ENCODE measurements around the gene EPO.
"Not testable (repeated sequence)": the region's sequence is repeated elsewhere in the genome, so short reads cannot be mapped to it uniquely, and the experiment has no call there.

Gene EPO

DNA sequence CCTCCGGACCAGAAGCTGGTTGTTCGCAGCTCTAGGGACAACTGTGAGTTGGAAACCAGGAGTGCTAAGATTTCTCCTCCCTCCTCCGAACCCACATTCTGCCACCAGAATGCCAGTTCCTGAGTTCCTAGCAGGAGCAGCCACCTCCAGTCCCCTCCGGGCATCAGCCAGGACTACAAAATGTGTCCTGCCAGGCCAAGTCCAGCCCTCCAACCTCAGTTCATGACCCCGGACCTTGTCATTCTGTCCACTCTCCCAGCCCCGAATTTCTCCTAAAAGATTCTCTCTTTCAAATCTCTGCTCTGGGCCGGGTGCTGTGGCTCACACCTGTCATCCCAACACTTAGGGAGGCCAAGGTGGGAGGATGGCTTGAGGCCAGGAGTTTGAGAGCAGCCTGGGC is 15.5 kb downstream of the EPO start:
- DNase-seq (ENCODE audit: low read depth, low spot score) = no peak
- TF ChIP-seq EZH2 (IDR thresholded peaks at IDR 0.05) = no peak
- TF ChIP-seq POLR2AphosphoS5 (IDR thresholded peaks at IDR 0.05; ENCODE audit: borderline replicate concordance, low read depth, low read length) = no peak
- no peak for TF ChIP-seq FOXP2 (optimal IDR thresholded peaks at IDR 0.05; ENCODE audit: control extremely low read depth, extremely low read length, insufficient read depth)
- H3K4me3 ChIP-seq = no peak overlapping the region
- H3K27ac ChIP-seq = no peak overlapping the region
- H3K9ac ChIP-seq (ENCODE audit: insufficient read length) = no peak overlapping the region
- H3K9me3 ChIP-seq (ENCODE audit: low read depth, low read length) = no peaks in the 10 kb centered on the region
- H3K36me3 ChIP-seq (ENCODE audit: insufficient read depth, low read length) = no peaks in the 10 kb centered on the region

DNA sequence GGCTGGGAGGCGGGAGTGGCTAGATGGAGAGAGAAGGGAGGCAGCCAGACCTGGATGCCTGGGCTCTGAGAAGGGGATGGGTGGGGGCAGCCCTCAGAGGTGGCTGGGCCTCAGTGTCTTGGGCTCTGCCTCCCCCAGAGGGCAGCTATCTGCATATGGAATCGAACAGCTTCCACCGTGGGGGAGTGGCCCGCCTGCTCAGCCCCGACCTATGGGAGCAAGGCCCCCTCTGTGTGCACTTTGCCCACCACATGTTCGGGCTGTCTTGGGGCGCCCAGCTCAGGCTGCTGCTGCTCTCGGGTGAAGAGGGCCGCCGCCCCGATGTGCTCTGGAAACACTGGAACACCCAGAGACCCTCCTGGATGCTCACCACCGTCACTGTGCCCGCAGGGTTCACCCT is 16.4 kb downstream of the EPO start:
- DNase-seq (ENCODE audit: low read depth, low spot score) = no peak
- TF ChIP-seq POLR2AphosphoS5 (IDR thresholded peaks at IDR 0.05; ENCODE audit: borderline replicate concordance, low read depth, low read length) (no peak), EZH2 (IDR thresholded peaks at IDR 0.05) (no peak), FOXP2 (optimal IDR thresholded peaks at IDR 0.05; ENCODE audit: control extremely low read depth, extremely low read length, insufficient read depth) (no peak)
- no peaks in the 10 kb centered on the region for H3K9me3 ChIP-seq (ENCODE audit: low read depth, low read length)
- no peak overlapping the region for H3K4me3 ChIP-seq
- H3K27ac ChIP-seq = no peak overlapping the region
- H3K9ac ChIP-seq (ENCODE audit: insufficient read length) = no peak overlapping the region
- H3K36me3 ChIP-seq (ENCODE audit: insufficient read depth, low read length) = no peaks in the 10 kb centered on the region

DNA sequence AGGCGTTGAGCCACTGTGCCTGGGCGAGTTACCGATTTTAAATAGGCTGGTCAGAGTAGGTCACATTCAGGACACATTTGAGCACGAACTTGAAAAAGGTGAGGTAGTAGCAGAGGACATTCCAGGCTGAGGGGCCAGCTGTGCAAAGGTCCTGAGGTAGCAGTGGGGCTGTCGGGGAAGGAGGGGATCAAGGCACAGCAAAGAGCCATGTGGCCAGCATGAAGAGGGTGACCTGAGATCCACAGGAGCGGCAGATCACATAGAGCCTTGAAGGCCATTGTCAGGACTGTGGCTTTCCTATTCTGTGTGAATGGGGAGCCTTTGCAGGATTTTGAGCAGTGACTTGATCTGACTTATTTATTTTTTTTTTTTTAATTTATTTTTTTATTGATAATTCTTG is 19.7 kb downstream of the EPO start:
- Histone ChIP-seq H3K9ac (ENCODE audit: insufficient read length) (no peak overlapping the region), H3K27ac (no peak overlapping the region), H3K36me3 (ENCODE audit: insufficient read depth, low read length) (no peaks in the 10 kb centered on the region), H3K9me3 (ENCODE audit: low read depth, low read length) (no peaks in the 10 kb centered on the region), H3K4me3 (no peak overlapping the region)
- TF ChIP-seq FOXP2 (optimal IDR thresholded peaks at IDR 0.05; ENCODE audit: control extremely low read depth, extremely low read length, insufficient read depth) = no peak
- no peak for TF ChIP-seq POLR2AphosphoS5 (IDR thresholded peaks at IDR 0.05; ENCODE audit: borderline replicate concordance, low read depth, low read length)
- no peak for TF ChIP-seq EZH2 (IDR thresholded peaks at IDR 0.05)
- no peak for DNase-seq (ENCODE audit: low read depth, low spot score)

DNA sequence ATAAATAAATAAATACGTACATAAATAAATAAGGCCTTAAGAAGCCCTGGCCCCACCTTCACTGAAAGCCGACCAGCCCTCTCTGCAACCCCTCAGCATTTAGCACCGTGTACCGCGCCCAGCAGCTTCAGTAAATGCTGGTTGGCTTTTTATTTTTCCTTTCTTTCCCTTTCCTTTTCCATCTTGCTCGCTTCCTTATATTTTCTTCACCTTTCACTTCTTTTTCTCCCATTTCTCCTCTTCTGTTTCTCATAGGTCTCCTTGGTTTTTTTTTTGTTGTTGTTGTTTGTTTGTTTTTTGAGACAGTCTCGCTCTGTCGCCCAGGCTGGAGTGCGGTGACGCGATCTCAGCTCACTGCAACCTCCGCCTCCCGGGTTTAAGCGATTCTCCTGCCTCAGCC is 24.3 kb downstream of the EPO start:
- DNase-seq (ENCODE audit: low read depth, low spot score) = no peak
- TF ChIP-seq EZH2 (IDR thresholded peaks at IDR 0.05) = no peak
- H3K27ac ChIP-seq = no peak overlapping the region
- no peak overlapping the region for H3K4me3 ChIP-seq
- H3K36me3 ChIP-seq (ENCODE audit: insufficient read depth, low read length) = no peaks in the 10 kb centered on the region
- H3K9me3 ChIP-seq (ENCODE audit: low read depth, low read length) = no peaks in the 10 kb centered on the region
- no peak overlapping the region for H3K9ac ChIP-seq (ENCODE audit: insufficient read length)

DNA sequence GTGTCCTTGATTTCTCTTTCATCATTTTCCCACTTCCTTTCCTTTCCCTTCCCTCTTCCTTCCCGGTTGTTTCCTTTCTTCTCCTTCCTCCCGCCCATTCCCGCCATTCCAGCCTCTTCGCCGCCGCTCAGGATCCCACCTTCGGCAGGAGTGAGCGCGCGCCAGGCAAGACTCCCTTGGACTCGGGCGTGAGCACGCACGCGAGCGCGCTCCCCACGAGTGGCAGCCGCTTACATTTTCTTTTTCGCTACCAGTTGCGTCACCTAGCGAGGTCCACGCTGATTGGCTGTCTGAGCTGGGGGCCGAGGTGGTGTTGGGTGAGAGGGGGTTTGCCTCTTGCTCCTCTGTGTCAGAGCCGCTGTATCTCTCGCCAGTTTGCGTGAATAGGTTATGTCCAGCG is 24.9 kb downstream of the EPO start:
- DNase-seq (ENCODE audit: low read depth, low spot score) = no peak
- Histone ChIP-seq H3K4me3 (no peak overlapping the region), H3K36me3 (ENCODE audit: insufficient read depth, low read length) (no peaks in the 10 kb centered on the region)

DNA sequence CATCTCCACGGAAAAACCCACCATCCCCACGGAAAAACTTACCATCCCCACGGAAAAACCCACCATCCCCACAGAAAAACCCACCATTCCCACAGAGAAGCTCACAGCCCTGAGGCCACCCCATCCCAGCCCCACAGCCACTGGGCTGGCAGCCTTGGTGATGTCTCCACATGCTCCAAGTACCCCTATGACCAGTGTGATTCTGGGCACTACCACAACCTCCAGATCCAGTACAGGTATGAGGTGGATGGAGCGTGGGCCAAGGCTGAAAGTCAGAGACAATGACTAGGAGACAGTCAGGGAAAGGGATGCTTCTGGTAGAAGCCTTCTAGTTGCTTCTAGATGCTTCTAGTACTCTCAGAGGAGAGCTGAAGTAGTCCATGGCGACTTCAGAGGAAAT is 32.7 kb downstream of the EPO start:
- Histone ChIP-seq H3K27ac (no peak overlapping the region), H3K4me3 (no peak overlapping the region), H3K36me3 (ENCODE audit: insufficient read depth, low read length) (no peaks in the 10 kb centered on the region), H3K9me3 (ENCODE audit: low read depth, low read length) (no peaks in the 10 kb centered on the region), H3K9ac (ENCODE audit: insufficient read length) (no peak overlapping the region)
- no peak for DNase-seq (ENCODE audit: low read depth, low spot score)
- TF ChIP-seq FOXP2 (optimal IDR thresholded peaks at IDR 0.05; ENCODE audit: control extremely low read depth, extremely low read length, insufficient read depth) (no peak), POLR2AphosphoS5 (IDR thresholded peaks at IDR 0.05; ENCODE audit: borderline replicate concordance, low read depth, low read length) (no peak), EZH2 (IDR thresholded peaks at IDR 0.05) (no peak)

More for the DNA sequence above, 24.9 kb downstream of the EPO start:
- no peak for TF ChIP-seq POLR2AphosphoS5 (IDR thresholded peaks at IDR 0.05; ENCODE audit: borderline replicate concordance, low read depth, low read length)
- TF ChIP-seq EZH2 (IDR thresholded peaks at IDR 0.05) = no peak
- TF ChIP-seq FOXP2 (optimal IDR thresholded peaks at IDR 0.05; ENCODE audit: control extremely low read depth, extremely low read length, insufficient read depth) = no peak
- H3K27ac ChIP-seq = no peak overlapping the region
- no peak overlapping the region for H3K9ac ChIP-seq (ENCODE audit: insufficient read length)
- H3K9me3 ChIP-seq (ENCODE audit: low read depth, low read length) = no peaks in the 10 kb centered on the region

DNA sequence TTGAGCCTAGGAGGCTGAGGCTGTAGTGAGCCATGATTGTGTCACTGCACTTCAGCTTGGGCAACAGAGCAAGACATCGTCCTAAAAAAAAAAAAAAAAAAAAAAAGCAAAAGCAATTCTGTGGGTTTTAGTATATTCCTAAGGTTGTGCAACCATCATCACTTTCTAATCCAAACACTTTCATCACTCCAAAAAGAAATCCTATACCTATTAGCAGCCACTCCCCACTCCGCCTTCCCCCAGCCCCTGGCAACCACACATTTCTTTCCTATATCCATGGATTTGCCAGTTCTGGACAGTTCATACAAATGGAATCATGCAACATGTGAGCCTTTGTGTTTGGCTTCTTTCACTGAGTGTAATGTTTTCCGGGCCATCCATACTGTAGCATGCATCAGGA is 33.5 kb downstream of the EPO start:
- Histone ChIP-seq H3K9ac (ENCODE audit: insufficient read length) (no peak overlapping the region), H3K9me3 (ENCODE audit: low read depth, low read length) (no peaks in the 10 kb centered on the region), H3K4me3 (no peak overlapping the region), H3K27ac (no peak overlapping the region), H3K36me3 (ENCODE audit: insufficient read depth, low read length) (no peaks in the 10 kb centered on the region)
- DNase-seq (ENCODE audit: low read depth, low spot score) = no peak
- TF ChIP-seq EZH2 (IDR thresholded peaks at IDR 0.05) (no peak), FOXP2 (optimal IDR thresholded peaks at IDR 0.05; ENCODE audit: control extremely low read depth, extremely low read length, insufficient read depth) (no peak), POLR2AphosphoS5 (IDR thresholded peaks at IDR 0.05; ENCODE audit: borderline replicate concordance, low read depth, low read length) (no peak)

DNA sequence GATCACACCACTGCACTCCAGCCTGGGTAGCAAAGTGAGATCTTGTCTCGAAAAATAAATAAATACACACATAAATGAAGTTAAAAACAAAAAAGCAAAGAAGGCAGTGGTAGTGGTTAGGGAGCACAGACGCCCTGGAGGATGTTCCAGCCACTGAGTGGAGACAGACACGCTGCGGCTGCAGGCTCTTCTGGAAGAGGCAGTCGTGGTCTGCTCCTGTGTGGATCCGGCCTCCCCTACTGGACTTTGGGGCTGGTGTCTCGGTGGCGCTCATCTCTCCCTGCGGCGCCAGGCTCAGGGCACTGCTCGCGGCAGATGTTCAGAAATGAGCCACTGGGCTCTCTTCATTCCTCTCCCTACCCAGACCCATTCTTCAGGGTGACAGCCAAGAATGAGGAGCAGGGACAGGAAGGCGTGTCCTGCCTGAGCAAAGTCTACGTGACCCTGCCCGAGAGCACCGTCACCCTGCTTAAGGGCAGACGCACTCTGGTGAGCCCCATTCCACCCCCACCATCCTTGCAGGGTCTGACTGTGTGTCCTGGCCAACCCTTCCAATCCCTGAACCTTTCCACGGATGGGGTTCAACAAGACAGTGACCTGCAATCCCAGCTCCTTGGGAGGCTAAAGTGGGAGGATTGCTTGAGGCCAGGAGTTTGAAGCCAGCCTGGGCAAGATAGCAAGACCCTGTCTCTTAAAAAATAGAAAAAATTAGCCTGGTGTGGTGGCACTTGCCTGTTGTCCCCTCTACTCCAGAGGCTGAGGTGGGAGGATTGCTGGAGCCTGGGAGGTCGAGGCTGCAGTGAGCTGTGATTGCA is 39.3 kb downstream of the EPO start:
- Histone ChIP-seq H3K36me3 (ENCODE audit: insufficient read depth, low read length) (no peaks in the 10 kb centered on the region), H3K9me3 (ENCODE audit: low read depth, low read length) (no peaks in the 10 kb centered on the region), H3K9ac (ENCODE audit: insufficient read length) (no peak overlapping the region), H3K27ac (no peak overlapping the region), H3K4me3 (no peak overlapping the region)
- TF ChIP-seq EZH2 (IDR thresholded peaks at IDR 0.05) (no peak), POLR2AphosphoS5 (IDR thresholded peaks at IDR 0.05; ENCODE audit: borderline replicate concordance, low read depth, low read length) (no peak), FOXP2 (optimal IDR thresholded peaks at IDR 0.05; ENCODE audit: control extremely low read depth, extremely low read length, insufficient read depth) (no peak)
- DNase-seq (ENCODE audit: low read depth, low spot score) = no peak

DNA sequence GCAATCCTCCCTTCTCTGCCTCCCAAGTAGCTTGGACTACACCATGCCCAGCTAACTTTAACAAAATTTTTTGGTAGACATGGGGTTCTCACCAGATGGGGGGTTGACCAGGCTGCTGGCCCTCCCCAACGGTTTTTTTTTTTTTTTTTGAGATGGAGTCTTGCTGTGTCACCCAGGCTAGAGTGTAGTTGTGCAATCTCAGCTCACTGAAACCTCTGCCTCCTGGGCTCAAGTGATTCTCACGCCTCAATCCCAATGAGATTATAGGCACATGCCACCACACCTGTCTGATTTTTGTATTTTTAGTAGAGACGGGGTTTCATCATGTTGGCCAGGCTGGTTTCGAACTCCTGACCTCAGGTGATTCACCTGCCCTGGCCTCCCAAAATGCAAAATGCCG is 42.6 kb downstream of the EPO start:
- H3K27ac ChIP-seq; DNase-seq (ENCODE audit: low read depth, low spot score); H3K9ac ChIP-seq (ENCODE audit: insufficient read length); H3K4me3 ChIP-seq; H3K36me3 ChIP-seq (ENCODE audit: insufficient read depth, low read length); H3K9me3 ChIP-seq (ENCODE audit: low read depth, low read length): not testable (repeated sequence)

Measured in SK-N-MC (cell line).